ENCODE measurements around the gene ACSS2.

DNA sequence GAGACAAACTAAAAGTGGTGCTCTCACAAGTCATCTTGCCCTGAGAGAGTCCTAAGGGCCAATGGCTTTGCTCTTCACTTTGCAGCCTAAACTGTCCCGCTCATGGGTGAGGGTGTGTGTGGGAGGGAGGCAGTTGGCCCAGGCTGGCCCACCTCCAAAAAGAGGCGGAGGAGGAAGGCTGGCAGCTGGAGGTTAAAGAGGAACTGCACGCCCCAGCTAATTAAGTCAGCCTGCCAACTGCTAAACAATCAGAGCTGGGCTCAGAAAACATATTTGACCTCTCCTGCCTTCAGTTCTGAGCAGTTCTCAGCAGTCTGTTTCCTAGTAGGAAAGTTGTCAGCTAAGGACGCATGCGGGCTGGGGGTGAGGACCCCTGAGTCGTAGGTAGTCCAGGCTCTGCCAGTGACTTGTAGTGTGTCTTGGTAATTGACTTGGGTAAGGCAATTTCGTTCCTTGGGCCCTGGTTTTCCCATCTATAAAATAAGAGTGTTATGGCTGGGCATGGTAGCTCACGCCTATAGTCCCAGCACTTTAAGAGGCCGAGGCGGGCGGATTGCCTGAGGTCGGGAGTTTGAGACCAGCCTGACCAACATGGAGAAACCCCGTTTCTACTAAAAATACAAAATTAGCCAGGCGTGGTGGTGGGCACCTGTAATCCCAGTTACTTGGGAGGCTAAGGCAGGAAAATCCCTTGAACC is 62.2 kb downstream of the ACSS2 start:
- TF ChIP-seq FOXA1 (IDR thresholded peaks at IDR 0.05) = no peak
- no peak for TF ChIP-seq SP1 (IDR thresholded peaks at IDR 0.05)
- no peak for TF ChIP-seq ELF4 (IDR thresholded peaks at IDR 0.05)
- TF ChIP-seq, protein P1, sequence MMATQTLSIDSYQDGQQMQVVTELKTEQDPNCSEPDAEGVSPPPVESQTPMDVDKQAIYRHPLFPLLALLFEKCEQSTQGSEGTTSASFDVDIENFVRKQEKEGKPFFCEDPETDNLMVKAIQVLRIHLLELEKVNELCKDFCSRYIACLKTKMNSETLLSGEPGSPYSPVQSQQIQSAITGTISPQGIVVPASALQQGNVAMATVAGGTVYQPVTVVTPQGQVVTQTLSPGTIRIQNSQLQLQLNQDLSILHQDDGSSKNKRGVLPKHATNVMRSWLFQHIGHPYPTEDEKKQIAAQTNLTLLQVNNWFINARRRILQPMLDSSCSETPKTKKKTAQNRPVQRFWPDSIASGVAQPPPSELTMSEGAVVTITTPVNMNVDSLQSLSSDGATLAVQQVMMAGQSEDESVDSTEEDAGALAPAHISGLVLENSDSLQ (IDR thresholded peaks at IDR 0.05) = no peak
- TF ChIP-seq BHLHE40 (IDR thresholded peaks at IDR 0.05; ENCODE audit: borderline replicate concordance) = no peak

Data from HEK293T (cell line).